OCI-LY7 (cell line): ENCODE data around the gene OR4D1.

Experiments used
- CTCF ChIP-seq: fragments of 200-600 bp; sonication (generic); conservative IDR thresholded peaks from 2 replicates; pipeline ENCODE4 v1.5.1; 2014; ENCODE audit warnings: mild to moderate bottlenecking, antibody characterized with exemption, low read length, moderate library complexity, mixed read lengths
- EZH2phosphoT487 ChIP-seq: fragments of 200-600 bp; sonication (generic); IDR thresholded peaks from 2 replicates; pipeline ENCODE4 v1.6.1; 2018; ENCODE audit warnings: low read depth, borderline replicate concordance, mild to moderate bottlenecking, mixed run types, antibody characterized with exemption, low read length, moderate library complexity, mixed read lengths

DNA sequence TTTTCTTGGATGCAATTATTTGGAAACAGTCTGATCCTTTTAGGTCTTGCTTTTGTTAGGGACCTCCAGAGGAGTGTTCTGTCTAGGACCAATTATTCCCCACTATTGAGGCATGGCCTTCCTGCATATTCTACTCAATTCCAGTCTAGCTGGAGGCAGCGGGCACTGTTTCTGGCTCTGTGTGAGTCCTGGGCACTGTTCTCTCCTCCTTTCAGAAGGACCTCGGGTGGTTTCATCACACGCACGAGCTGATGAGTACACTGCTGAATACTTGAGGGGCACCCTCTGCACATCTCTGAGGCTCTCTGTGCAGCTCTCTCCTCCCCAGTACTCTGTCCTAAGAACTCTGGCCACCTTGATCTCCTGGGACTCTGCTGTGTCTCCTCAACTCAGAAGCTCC lies 34.2 kb upstream of the OR4D1 start:
- no peak for TF ChIP-seq CTCF
- TF ChIP-seq EZH2phosphoT487: no peak
